ENCODE data around the gene CAPN7. TPM values are rescaled to one million over a fixed set of nuclear protein-coding genes. Genes with fewer than 3 reads are reported as not detected.

The CAPN7 gene
- total RNA-seq, 6 experiments from 2014 or later = 23.8 to 27.9 (median 26.4) TPM

GRCh38 chr3:15279205-15279604 lies 73.2 kb downstream of the CAPN7 start:
- Mint-ChIP-seq H3K4me3 (no peak overlapping the region), H3K27ac (no peak overlapping the region), H3K9me3 (no peaks in the 10 kb centered on the region)

GRCh38 chr3:15279671-15280402 lies 73.8 kb downstream of the CAPN7 start:
- H3K4me3 Mint-ChIP-seq = no peak overlapping the region
- no peaks in the 10 kb centered on the region for H3K9me3 Mint-ChIP-seq
- no peaks in the 10 kb centered on the region; the same call in 1 of the 2 replicates for H3K36me3 Mint-ChIP-seq (ENCODE audit: low read depth)
- peaks cover 36% of the 10 kb centered on the region for H3K4me1 Mint-ChIP-seq (ENCODE audit: low read depth)
- TF ChIP-seq CTCF (IDR thresholded peaks at IDR 0.05) = no peak
- DNase-seq = no peak
- H3K27me3 Mint-ChIP-seq (ENCODE audit: insufficient read depth) = no peaks in the 10 kb centered on the region; the same call in 1 of the 2 replicates
- no peak overlapping the region for H3K27ac Mint-ChIP-seq

More at GRCh38 chr3:15279205-15279604, 73.2 kb downstream of the CAPN7 start:
- no peak for TF ChIP-seq CTCF (IDR thresholded peaks at IDR 0.05)
- Mint-ChIP-seq H3K4me1 (ENCODE audit: low read depth) (peaks cover 34% of the 10 kb centered on the region), H3K36me3 (ENCODE audit: low read depth) (no peaks in the 10 kb centered on the region; the same call in 1 of the 2 replicates), H3K27me3 (ENCODE audit: insufficient read depth) (no peaks in the 10 kb centered on the region; the same call in 1 of the 2 replicates)
- no peak for DNase-seq

GRCh38 chr3:15280853-15281532 lies 74.9 kb downstream of the CAPN7 start:
- TF ChIP-seq CTCF (IDR thresholded peaks at IDR 0.05) = no peak
- H3K4me3 Mint-ChIP-seq = no peak overlapping the region
- H3K27ac Mint-ChIP-seq = no peak overlapping the region; the same call in 1 of the 2 replicates
- no peaks in the 10 kb centered on the region for H3K36me3 Mint-ChIP-seq (ENCODE audit: low read depth)
- H3K4me1 Mint-ChIP-seq (ENCODE audit: low read depth) = peaks cover 26% of the 10 kb centered on the region
- no peak for DNase-seq
- no peaks in the 10 kb centered on the region; the same call in 1 of the 2 replicates for H3K27me3 Mint-ChIP-seq (ENCODE audit: insufficient read depth)
- H3K9me3 Mint-ChIP-seq = no peaks in the 10 kb centered on the region

- Mint-ChIP-seq H3K36me3 (ENCODE audit: low read depth) (no peaks in the 10 kb centered on the region), H3K4me3 (no peak overlapping the region), H3K27ac (no peak overlapping the region), H3K27me3 (ENCODE audit: insufficient read depth) (no peaks in the 10 kb centered on the region; the same call in 1 of the 2 replicates), H3K9me3 (no peaks in the 10 kb centered on the region), H3K4me1 (ENCODE audit: low read depth) (peaks cover 22% of the 10 kb centered on the region)
- no peak for TF ChIP-seq CTCF (IDR thresholded peaks at IDR 0.05)
- no peak for DNase-seq
Observed at GRCh38 chr3:15281817-15282216, 75.8 kb downstream of the CAPN7 start.

GRCh38 chr3:15283702-15284101 lies 77.7 kb downstream of the CAPN7 start:
- no peaks in the 10 kb centered on the region for H3K9me3 Mint-ChIP-seq
- H3K4me3 Mint-ChIP-seq = no peak overlapping the region
- H3K36me3 Mint-ChIP-seq (ENCODE audit: low read depth) = no peaks in the 10 kb centered on the region
- no peak overlapping the region for H3K27ac Mint-ChIP-seq
- no peak for DNase-seq
- no peaks in the 10 kb centered on the region; the same call in 1 of the 2 replicates for H3K27me3 Mint-ChIP-seq (ENCODE audit: insufficient read depth)
- peaks cover 38% of the 10 kb centered on the region for H3K4me1 Mint-ChIP-seq (ENCODE audit: low read depth)
- no peak for TF ChIP-seq CTCF (IDR thresholded peaks at IDR 0.05)

Data from HFFc6 (cell line).